ENCODE results near the gene GNAT1. TPM values are rescaled to one million over a fixed set of nuclear protein-coding genes. Genes with fewer than 3 reads are reported as not detected.
"Not testable (repeated sequence)": the region's sequence is repeated elsewhere in the genome, so short reads cannot be mapped to it uniquely, and the experiment has no call there.

Gene GNAT1
- total and polyA plus RNA-seq, 2 donors, result 0.05 TPM

GRCh38 chr3:50242851-50243542, 51.6 kb downstream of the GNAT1 start:
- peaks cover 24 to 52% of the 10 kb centered on the region in 2 donors for H3K36me3 ChIP-seq (ENCODE audit: control insufficient read depth in 2 of 2, insufficient read depth in 2 of 2, low read length in 1 of 2)
- H3K4me1 ChIP-seq (ENCODE audit: control insufficient read depth in 2 of 2, insufficient read depth in 2 of 2, low read length in 2 of 2), result peaks cover 42 to 89% of the 10 kb centered on the region in 2 donors
- WGBS, result 53% methylated on average over 14 of the region's 14 CpGs
- H3K27ac ChIP-seq (ENCODE audit: low read depth in 1 of 2, low read length in 1 of 2), result peak overlapping the region; percentile 55 to 80
- H3K9me3 ChIP-seq (ENCODE audit: control insufficient read depth in 2 of 2, insufficient read depth in 1 of 2, low read length in 1 of 2), result peaks cover 0 to 3% of the 10 kb centered on the region in 2 donors
- H3K4me3 ChIP-seq (ENCODE audit: low read length in 2 of 2), result no peak overlapping the region
- H3K27me3 ChIP-seq (ENCODE audit: control insufficient read depth in 2 of 2, insufficient read depth in 1 of 2, low read length in 1 of 2), result no peaks in the 10 kb centered on the region
- peak in 1 of 9 donors; percentile 48 for DNase-seq (ENCODE audit: low read depth in 6 of 9, low spot score in 9 of 9)

GRCh38 chr3:50243543-50243895, 52.1 kb downstream of the GNAT1 start:
- Histone ChIP-seq H3K27ac (ENCODE audit: low read depth in 1 of 2, low read length in 1 of 2) (peak overlapping the region; percentile 55 to 76), H3K36me3 (ENCODE audit: control insufficient read depth in 2 of 2, insufficient read depth in 2 of 2, low read length in 1 of 2) (peaks cover 26 to 57% of the 10 kb centered on the region in 2 donors), H3K27me3 (ENCODE audit: control insufficient read depth in 2 of 2, insufficient read depth in 1 of 2, low read length in 1 of 2) (no peaks in the 10 kb centered on the region), H3K4me3 (ENCODE audit: low read length in 2 of 2) (no peak overlapping the region), H3K9me3 (ENCODE audit: control insufficient read depth in 2 of 2, insufficient read depth in 1 of 2, low read length in 1 of 2) (peaks cover 0 to 3% of the 10 kb centered on the region in 2 donors), H3K4me1 (ENCODE audit: control insufficient read depth in 2 of 2, insufficient read depth in 2 of 2, low read length in 2 of 2) (peaks cover 37 to 89% of the 10 kb centered on the region in 2 donors)
- 97% methylated on average over 4 of the region's 4 CpGs for WGBS
- DNase-seq (ENCODE audit: low read depth in 6 of 9, low spot score in 9 of 9), result no peak

- DNase-seq (ENCODE audit: low read depth in 6 of 9, low spot score in 9 of 9); H3K9me3 ChIP-seq (ENCODE audit: control insufficient read depth in 2 of 2, insufficient read depth in 1 of 2, low read length in 1 of 2); H3K27me3 ChIP-seq (ENCODE audit: control insufficient read depth in 2 of 2, insufficient read depth in 1 of 2, low read length in 1 of 2); H3K4me3 ChIP-seq (ENCODE audit: low read length in 2 of 2): not testable (repeated sequence)
- Histone ChIP-seq H3K4me1 (ENCODE audit: control insufficient read depth in 2 of 2, insufficient read depth in 2 of 2, low read length in 2 of 2) (peaks cover 31 to 81% of the 10 kb centered on the region in 2 donors), H3K36me3 (ENCODE audit: control insufficient read depth in 2 of 2, insufficient read depth in 2 of 2, low read length in 1 of 2) (peaks cover 26 to 58% of the 10 kb centered on the region in 2 donors), H3K27ac (ENCODE audit: low read depth in 1 of 2, low read length in 1 of 2) (peak overlapping the region in 1 of 2 donors; percentile 37)
- WGBS, result 94% methylated on average over 6 of the region's 6 CpGs
These were observed 53.4 kb downstream of the GNAT1 start for GRCh38 chr3:50244813-50245212.

- peaks cover 29 to 79% of the 10 kb centered on the region in 2 donors for H3K4me1 ChIP-seq (ENCODE audit: control insufficient read depth in 2 of 2, insufficient read depth in 2 of 2, low read length in 2 of 2)
- H3K27ac ChIP-seq (ENCODE audit: low read depth in 1 of 2, low read length in 1 of 2), result peak overlapping the region; percentile 88 to 97
- whole genome bisulfite sequencing, result 87% methylated on average over 16 of the region's 16 CpGs
- no peaks in the 10 kb centered on the region for H3K27me3 ChIP-seq (ENCODE audit: control insufficient read depth in 2 of 2, insufficient read depth in 1 of 2, low read length in 1 of 2)
- H3K4me3 ChIP-seq (ENCODE audit: low read length in 2 of 2), result peak overlapping the region; percentile 55 to 56
- H3K36me3 ChIP-seq (ENCODE audit: control insufficient read depth in 2 of 2, insufficient read depth in 2 of 2, low read length in 1 of 2), result peaks cover 26 to 58% of the 10 kb centered on the region in 2 donors
- no peak for DNase-seq (ENCODE audit: low read depth in 6 of 9, low spot score in 9 of 9)
- peaks cover 0 to under 1% of the 10 kb centered on the region in 2 donors for H3K9me3 ChIP-seq (ENCODE audit: control insufficient read depth in 2 of 2, insufficient read depth in 1 of 2, low read length in 1 of 2)
These were observed 53.9 kb downstream of the GNAT1 start for GRCh38 chr3:50245251-50245745.

- no peaks in the 10 kb centered on the region for H3K9me3 ChIP-seq (ENCODE audit: control insufficient read depth in 2 of 2, insufficient read depth in 1 of 2, low read length in 1 of 2)
- peak overlapping the region; percentile 55 to 56 for H3K4me3 ChIP-seq (ENCODE audit: low read length in 2 of 2)
- peak in 8 of 9 donors; percentile 81 to 96 (median 89) for DNase-seq (ENCODE audit: low read depth in 6 of 9, low spot score in 9 of 9)
- H3K4me1 ChIP-seq (ENCODE audit: control insufficient read depth in 2 of 2, insufficient read depth in 2 of 2, low read length in 2 of 2), result peaks cover 28 to 74% of the 10 kb centered on the region in 2 donors
- WGBS, result 1% methylated on average over 25 of the region's 25 CpGs
- no peaks in the 10 kb centered on the region for H3K27me3 ChIP-seq (ENCODE audit: control insufficient read depth in 2 of 2, insufficient read depth in 1 of 2, low read length in 1 of 2)
- peak overlapping the region; percentile 88 to 97 for H3K27ac ChIP-seq (ENCODE audit: low read depth in 1 of 2, low read length in 1 of 2)
- peaks cover 30 to 60% of the 10 kb centered on the region in 2 donors for H3K36me3 ChIP-seq (ENCODE audit: control insufficient read depth in 2 of 2, insufficient read depth in 2 of 2, low read length in 1 of 2)
These were observed 54.6 kb downstream of the GNAT1 start for GRCh38 chr3:50245831-50246516.

GRCh38 chr3:50246517-50246954, 55.1 kb downstream of the GNAT1 start:
- peaks cover 22 to 69% of the 10 kb centered on the region in 2 donors for H3K4me1 ChIP-seq (ENCODE audit: control insufficient read depth in 2 of 2, insufficient read depth in 2 of 2, low read length in 2 of 2)
- 5% methylated on average over 10 of the region's 10 CpGs for WGBS
- no peaks in the 10 kb centered on the region for H3K27me3 ChIP-seq (ENCODE audit: control insufficient read depth in 2 of 2, insufficient read depth in 1 of 2, low read length in 1 of 2)
- peak overlapping the region; percentile 61 to 97 for H3K27ac ChIP-seq (ENCODE audit: low read depth in 1 of 2, low read length in 1 of 2)
- H3K9me3 ChIP-seq (ENCODE audit: control insufficient read depth in 2 of 2, insufficient read depth in 1 of 2, low read length in 1 of 2), result no peaks in the 10 kb centered on the region
- peaks cover 32 to 60% of the 10 kb centered on the region in 2 donors for H3K36me3 ChIP-seq (ENCODE audit: control insufficient read depth in 2 of 2, insufficient read depth in 2 of 2, low read length in 1 of 2)
- peak in 7 of 9 donors; percentile 68 to 92 (median 83) for DNase-seq (ENCODE audit: low read depth in 6 of 9, low spot score in 9 of 9)
- H3K4me3 ChIP-seq (ENCODE audit: low read length in 2 of 2), result peak overlapping the region; percentile 55 to 56

Other genes starting within 250 kb of the GNAT1 start
- gene RBM5, start 102.7 kb upstream of the GNAT1 start, total RNA-seq, result 142 TPM
- 219 TPM for gene RBM5, start 102.7 kb upstream of the GNAT1 start, polyA plus RNA-seq
- 4.4 TPM for gene SEMA3F, start 36.3 kb upstream of the GNAT1 start, total RNA-seq
- 19.7 TPM for gene SEMA3F, start 36.3 kb upstream of the GNAT1 start, polyA plus RNA-seq
- gene SLC38A3, start 13.7 kb downstream of the GNAT1 start, total RNA-seq, result 0.05 TPM
- 0.18 TPM for gene SLC38A3, start 13.7 kb downstream of the GNAT1 start, polyA plus RNA-seq
- gene GNAI2, start 44.6 kb downstream of the GNAT1 start, total RNA-seq, result 177 TPM
- 187 TPM for gene GNAI2, start 44.6 kb downstream of the GNAT1 start, polyA plus RNA-seq
- 0.66 TPM for gene SEMA3B, start 77.5 kb downstream of the GNAT1 start, total RNA-seq
- gene SEMA3B, start 77.5 kb downstream of the GNAT1 start, polyA plus RNA-seq, result 4.8 TPM
- not detected for gene LSMEM2, start 87.5 kb downstream of the GNAT1 start, total RNA-seq
- 0.11 TPM for gene LSMEM2, start 87.5 kb downstream of the GNAT1 start, polyA plus RNA-seq
- 31.0 TPM for gene IFRD2, start 100.8 kb downstream of the GNAT1 start, total RNA-seq
- 52.3 TPM for gene IFRD2, start 100.8 kb downstream of the GNAT1 start, polyA plus RNA-seq
- 2.5 TPM for gene HYAL3, start 107.8 kb downstream of the GNAT1 start, total RNA-seq
- 2.5 TPM for gene HYAL3, start 107.8 kb downstream of the GNAT1 start, polyA plus RNA-seq
- gene NAA80, start 107.8 kb downstream of the GNAT1 start, total RNA-seq, result 6.4 TPM
- 23.7 TPM for gene NAA80, start 107.8 kb downstream of the GNAT1 start, polyA plus RNA-seq
- gene HYAL1, start 112.0 kb downstream of the GNAT1 start, total RNA-seq, result 0.09 TPM
- 1.8 TPM for gene HYAL1, start 112.0 kb downstream of the GNAT1 start, polyA plus RNA-seq
- 15.2 TPM for gene HYAL2, start 131.1 kb downstream of the GNAT1 start, total RNA-seq
- 32.7 TPM for gene HYAL2, start 131.1 kb downstream of the GNAT1 start, polyA plus RNA-seq
- 23.6 TPM for gene TUSC2, start 136.6 kb downstream of the GNAT1 start, total RNA-seq
- 27.5 TPM for gene TUSC2, start 136.6 kb downstream of the GNAT1 start, polyA plus RNA-seq
- gene RASSF1, start 149.2 kb downstream of the GNAT1 start, total RNA-seq, result 17.6 TPM
- gene RASSF1, start 149.2 kb downstream of the GNAT1 start, polyA plus RNA-seq, result 40.3 TPM
- gene ZMYND10, start 154.1 kb downstream of the GNAT1 start, total RNA-seq, result 0.66 TPM
- 5.5 TPM for gene ZMYND10, start 154.1 kb downstream of the GNAT1 start, polyA plus RNA-seq
- 30.9 TPM for gene NPRL2, start 159.2 kb downstream of the GNAT1 start, total RNA-seq
- 24.5 TPM for gene NPRL2, start 159.2 kb downstream of the GNAT1 start, polyA plus RNA-seq
- gene CYB561D2, start 159.3 kb downstream of the GNAT1 start, total RNA-seq, result 20.4 TPM
- gene CYB561D2, start 159.3 kb downstream of the GNAT1 start, polyA plus RNA-seq, result 28.5 TPM
- 17.3 TPM for gene TMEM115, start 167.9 kb downstream of the GNAT1 start, total RNA-seq
- 21.9 TPM for gene TMEM115, start 167.9 kb downstream of the GNAT1 start, polyA plus RNA-seq